Sigmoid colon (tissue), 7 donors: Measurements from ENCODE around the gene GPD1. TPM values are rescaled to one million over a fixed set of nuclear protein-coding genes. Genes with fewer than 3 reads are reported as not detected.

Source experiments
- DNase-seq: peaks from one replicate; pipeline ENCODE4 v3.0.0-alpha.2; 2019
- H3K27ac ChIP-seq, 4 donors: fragments of 200-600 bp; sonication (generic); one replicate each; pipeline ENCODE4 v1.5.1; 2016 to 2019; ENCODE audit warnings: mild to moderate bottlenecking in 1 of 4
- H3K27me3 ChIP-seq, 3 donors: fragments of 200-600 bp; sonication (generic); one replicate each; pipeline ENCODE4 v1.5.1; 2019; ENCODE audit warnings: mild to moderate bottlenecking in 1 of 3
- H3K36me3 ChIP-seq, 4 donors: fragments of 200-600 bp; sonication (generic); one replicate each; pipeline ENCODE4 v1.5.1; 2016 to 2019
- H3K4me1 ChIP-seq, 4 donors: fragments of 200-600 bp; sonication (generic); one replicate each; pipeline ENCODE4 v1.5.1; 2017 to 2019
- H3K4me3 ChIP-seq, 4 donors: fragments of 200-600 bp; sonication (generic); one replicate each; pipeline ENCODE4 v1.5.1; 2017 to 2019; ENCODE audit warnings: mild to moderate bottlenecking in 2 of 4, moderate library complexity in 1 of 4
- H3K9me3 ChIP-seq, 4 donors: fragments of 200-600 bp in 3 of 4; sonication (generic) in 3 of 4; one replicate each; pipeline versions ENCODE4 v1.5.1 to v1.6.1; 2013 to 2019
- EP300 ChIP-seq, 4 donors: sonication (generic); formaldehyde crosslinking; IDR thresholded peaks; one replicate each; pipeline ENCODE4 v1.6.1; 2017; ENCODE audit warnings: antibody characterized with exemption in 4 of 4
- POLR2A ChIP-seq, 2 donors: fragments of 450-650 bp; IDR thresholded peaks; one replicate each; pipeline ENCODE4 v1.6.1; 2016; ENCODE audit warnings: antibody characterized with exemption in 2 of 2, mild to moderate bottlenecking in 2 of 2, moderate library complexity in 2 of 2
- POLR2AphosphoS5 ChIP-seq, 4 donors: sonication (generic); formaldehyde crosslinking; IDR thresholded peaks; one replicate each; pipeline ENCODE4 v1.6.1; 2017; ENCODE audit warnings: antibody characterized with exemption in 4 of 4
- WGBS, 2 donors: extraction: QIAGEN DNeasy Blood & Tissue Kit; methylation state at CpG; one replicate each; pipeline ENCODE4 v1.1.7; 2013; 5-methylcytosine and 5-hydroxymethylcytosine counted together
- intact Hi-C: fragments of 100-400 bp; cut with DNase I; formaldehyde crosslinking; loops from one replicate; pipeline ENCODE4 v1.15.1; 2023
- polyA plus RNA-seq, 3 donors: library from polyadenylated mRNA; stranded (reverse); fragments of 200-250 nt; gene quantifications; one replicate each; pipeline ENCODE4 v1.2.3, GENCODE V29; 2013
- total RNA-seq, 4 donors: library from RNA; depleted of rRNA; stranded (reverse); fragments of >200 nt; gene quantifications; one replicate each; pipeline ENCODE4 v1.1.0, GENCODE V29; 2016
- TF ChIP-seq, protein P1 (sequence below), 4 experiments: fragments of 450-650 bp in 3 of 4; fragments of 200-600 bp in 1 of 4; IDR thresholded peaks; one replicate each; pipeline ENCODE4 v1.5.1; 2016 to 2019; ENCODE audit warnings: antibody characterized with exemption in 4 of 4, mild to moderate bottlenecking in 3 of 4, moderate library complexity in 2 of 4
- donor health status: healthy with polysubstance abuse.
- donor health status: Bipolar disorder and iron deficiency.
- donor health status: healthy.

Gene GPD1
- total and polyA plus RNA-seq, 7 donors, result 0.55 to 59.6 (median 3.0) TPM

DNA sequence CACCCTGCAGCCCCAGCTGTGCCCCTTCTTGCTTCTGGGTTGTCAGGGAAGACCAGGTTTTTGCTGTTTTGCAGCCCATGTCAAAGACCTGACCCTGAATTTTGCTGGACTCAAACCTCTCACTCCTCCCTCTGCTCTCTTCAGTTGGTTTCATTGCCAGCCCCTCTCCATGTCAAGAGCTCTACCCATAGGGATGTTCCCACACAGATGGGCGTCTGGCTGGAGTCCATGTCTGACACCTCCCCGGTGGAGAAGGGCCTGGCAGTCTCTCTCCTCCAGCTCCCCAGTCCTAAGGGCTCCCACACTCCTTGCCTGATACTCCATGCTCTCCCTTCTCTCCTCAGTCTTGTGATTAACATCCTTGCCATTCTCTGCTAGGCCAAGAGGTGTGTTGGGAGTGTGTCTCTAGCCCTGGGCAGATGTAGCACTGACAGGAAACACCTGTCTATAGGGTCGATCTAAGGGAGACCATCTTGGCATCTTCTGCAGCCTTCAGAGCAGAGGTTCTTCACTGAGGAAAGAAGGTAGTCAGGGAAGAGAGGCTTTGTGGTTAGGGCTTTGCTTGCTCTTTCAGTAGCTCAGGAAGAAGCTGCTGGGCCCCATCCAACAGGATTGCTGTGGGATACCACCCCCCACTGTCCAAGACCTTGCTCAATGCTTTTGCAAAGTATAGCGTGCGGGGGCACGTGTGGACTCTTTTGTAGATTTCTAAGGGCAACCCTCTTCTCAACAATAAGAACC, 41.7 kb upstream of the GPD1 start:
- H3K27me3 ChIP-seq, result no peaks in the 10 kb centered on the region
- H3K9me3 ChIP-seq, result no peaks in the 10 kb centered on the region
- peaks cover 0 to 30% (median 16%) of the 10 kb centered on the region in 4 donors for H3K4me1 ChIP-seq
- H3K27ac ChIP-seq, result no peak overlapping the region
- TF ChIP-seq, protein P1, sequence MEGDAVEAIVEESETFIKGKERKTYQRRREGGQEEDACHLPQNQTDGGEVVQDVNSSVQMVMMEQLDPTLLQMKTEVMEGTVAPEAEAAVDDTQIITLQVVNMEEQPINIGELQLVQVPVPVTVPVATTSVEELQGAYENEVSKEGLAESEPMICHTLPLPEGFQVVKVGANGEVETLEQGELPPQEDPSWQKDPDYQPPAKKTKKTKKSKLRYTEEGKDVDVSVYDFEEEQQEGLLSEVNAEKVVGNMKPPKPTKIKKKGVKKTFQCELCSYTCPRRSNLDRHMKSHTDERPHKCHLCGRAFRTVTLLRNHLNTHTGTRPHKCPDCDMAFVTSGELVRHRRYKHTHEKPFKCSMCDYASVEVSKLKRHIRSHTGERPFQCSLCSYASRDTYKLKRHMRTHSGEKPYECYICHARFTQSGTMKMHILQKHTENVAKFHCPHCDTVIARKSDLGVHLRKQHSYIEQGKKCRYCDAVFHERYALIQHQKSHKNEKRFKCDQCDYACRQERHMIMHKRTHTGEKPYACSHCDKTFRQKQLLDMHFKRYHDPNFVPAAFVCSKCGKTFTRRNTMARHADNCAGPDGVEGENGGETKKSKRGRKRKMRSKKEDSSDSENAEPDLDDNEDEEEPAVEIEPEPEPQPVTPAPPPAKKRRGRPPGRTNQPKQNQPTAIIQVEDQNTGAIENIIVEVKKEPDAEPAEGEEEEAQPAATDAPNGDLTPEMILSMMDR (IDR thresholded peaks at IDR 0.05), result no peak
- H3K36me3 ChIP-seq, result peaks cover 0 to 8% (median 0%) of the 10 kb centered on the region in 4 donors
- 66 to 69% methylated on average over 6 of the region's 6 CpGs for WGBS, 2 donors
- intact Hi-C loops, result no loop called here
- DNase-seq, result no peak
- H3K4me3 ChIP-seq, result no peak overlapping the region

DNA sequence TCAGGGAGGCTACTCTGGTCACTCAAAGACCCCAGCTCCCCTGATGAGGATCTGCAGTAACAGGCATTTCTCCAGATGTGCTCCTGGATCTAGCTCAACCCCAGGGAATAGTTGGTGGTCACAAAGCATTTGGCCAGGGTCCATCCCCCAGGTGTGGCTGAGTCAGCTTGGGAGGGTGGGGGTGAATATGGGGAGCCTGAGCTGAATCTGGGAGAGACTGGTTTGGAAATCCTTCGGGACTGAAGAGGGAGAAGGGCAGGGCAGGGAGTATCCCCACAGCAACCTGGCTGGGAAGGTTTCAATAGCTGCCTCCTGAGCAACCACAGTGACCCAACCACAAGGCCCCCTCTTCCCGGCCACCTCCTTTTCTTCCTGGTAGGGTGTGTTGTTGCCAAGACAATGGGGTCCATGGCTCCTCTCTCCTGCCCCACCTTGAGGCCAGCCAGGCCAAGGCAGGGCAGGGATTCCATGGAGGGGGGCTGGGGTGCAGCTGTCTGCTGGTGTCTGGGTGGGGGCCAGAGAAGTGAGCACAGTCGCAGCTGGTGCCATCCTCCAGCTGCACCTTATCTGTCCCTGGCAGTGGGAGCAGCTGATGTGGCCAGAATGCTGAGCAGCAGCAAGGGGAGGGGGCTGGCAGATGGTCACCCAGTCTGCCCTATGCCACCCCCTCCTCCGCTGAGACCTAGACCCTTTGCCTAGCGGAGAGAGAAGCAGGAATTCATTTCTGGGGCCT, 40.9 kb upstream of the GPD1 start:
- no peaks in the 10 kb centered on the region for H3K9me3 ChIP-seq
- intact Hi-C loops, result no loop called here
- no peak overlapping the region for H3K4me3 ChIP-seq
- no peak for DNase-seq
- TF ChIP-seq POLR2AphosphoS5 (IDR thresholded peaks at IDR 0.05) (no peak), EP300 (IDR thresholded peaks at IDR 0.05) (no peak), POLR2A (IDR thresholded peaks at IDR 0.05) (no peak)
- TF ChIP-seq, protein P1 (IDR thresholded peaks at IDR 0.05), result no peak
- no peak overlapping the region for H3K27ac ChIP-seq
- no peaks in the 10 kb centered on the region for H3K27me3 ChIP-seq
- peaks cover 0 to 29% (median 13%) of the 10 kb centered on the region in 4 donors for H3K4me1 ChIP-seq
- peaks cover 0 to 8% (median 0%) of the 10 kb centered on the region in 4 donors for H3K36me3 ChIP-seq
- 63 to 77% methylated on average over 5 of the region's 5 CpGs for WGBS, 2 donors

DNA sequence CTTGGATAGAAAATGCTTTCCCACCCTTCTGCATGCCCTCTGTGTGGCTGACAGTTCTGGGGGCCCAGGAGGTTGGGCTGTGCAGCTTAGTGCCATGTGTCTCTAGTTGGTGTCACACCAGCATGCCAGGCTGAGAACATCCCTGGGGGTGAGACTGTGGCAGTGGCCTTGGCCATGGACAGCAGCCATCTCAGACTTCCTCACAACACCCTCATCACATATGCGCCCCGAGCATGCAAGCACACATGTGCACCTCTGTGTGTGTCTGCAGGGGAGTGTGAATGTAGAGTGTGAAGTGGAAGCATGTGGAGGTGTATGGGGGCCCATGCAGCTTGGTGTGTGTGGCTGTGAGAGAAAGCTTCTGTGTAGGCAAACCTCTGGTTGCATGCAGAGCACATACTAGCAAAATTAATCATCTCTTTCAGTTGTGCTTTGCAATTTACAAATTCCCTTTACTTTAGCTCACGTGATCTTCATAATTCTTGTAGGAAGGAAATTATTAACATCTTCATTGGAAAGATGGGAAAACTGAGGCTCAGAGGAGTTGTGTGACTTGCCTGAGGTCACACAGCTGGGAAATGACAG, 38.0 kb upstream of the GPD1 start:
- peak overlapping the region; percentile 35 to 77 (median 64) for H3K27ac ChIP-seq
- TF ChIP-seq, protein P1 (IDR thresholded peaks at IDR 0.05), result no peak
- TF ChIP-seq EP300 (IDR thresholded peaks at IDR 0.05), result no peak
- TF ChIP-seq POLR2AphosphoS5 (IDR thresholded peaks at IDR 0.05), result no peak
- TF ChIP-seq POLR2A (IDR thresholded peaks at IDR 0.05), result no peak
- WGBS, 2 donors, result 83 to 89% methylated on average over 3 of the region's 3 CpGs
- no peaks in the 10 kb centered on the region for H3K9me3 ChIP-seq
- no peaks in the 10 kb centered on the region for H3K36me3 ChIP-seq
- intact Hi-C loops, result no loop called here
- H3K27me3 ChIP-seq, result no peaks in the 10 kb centered on the region
- H3K4me3 ChIP-seq, result no peak overlapping the region
- H3K4me1 ChIP-seq, result peaks cover 0 to 30% (median 11%) of the 10 kb centered on the region in 4 donors
- DNase-seq, result no peak

DNA sequence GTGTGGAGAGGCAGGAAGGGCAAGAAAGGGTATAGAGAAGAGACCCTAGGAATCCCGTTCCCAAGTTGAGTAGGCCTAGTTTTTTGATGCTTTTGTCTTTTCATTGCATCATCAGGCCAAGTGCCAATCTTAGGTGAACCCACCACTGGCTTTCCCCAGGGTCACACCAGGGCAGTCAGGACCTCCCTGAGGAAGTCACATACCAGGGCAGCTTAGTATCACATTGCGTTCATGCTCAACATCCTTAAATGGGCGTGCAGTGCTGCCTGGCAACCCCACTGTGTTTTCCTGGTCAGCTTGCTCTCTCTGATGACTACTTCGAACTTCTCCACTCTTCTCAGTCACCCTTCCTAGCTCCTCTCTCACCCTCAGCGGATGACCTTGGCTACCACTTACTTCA, 37.4 kb upstream of the GPD1 start:
- intact Hi-C loops, result no loop called here
- no peaks in the 10 kb centered on the region for H3K9me3 ChIP-seq
- WGBS, 2 donors, result 69 to 70% methylated on average over 5 of the region's 5 CpGs
- H3K27ac ChIP-seq, result peak overlapping the region; percentile 37 to 77 (median 64)
- H3K4me3 ChIP-seq, result no peak overlapping the region
- TF ChIP-seq POLR2AphosphoS5 (IDR thresholded peaks at IDR 0.05), result peak in 3 of 4 donors; percentile 29 to 37 (median 37)
- no peak for TF ChIP-seq POLR2A (IDR thresholded peaks at IDR 0.05)
- peaks cover 0 to 30% (median 11%) of the 10 kb centered on the region in 4 donors for H3K4me1 ChIP-seq
- no peaks in the 10 kb centered on the region for H3K27me3 ChIP-seq
- peak; percentile 79 for DNase-seq
- no peaks in the 10 kb centered on the region for H3K36me3 ChIP-seq

DNA sequence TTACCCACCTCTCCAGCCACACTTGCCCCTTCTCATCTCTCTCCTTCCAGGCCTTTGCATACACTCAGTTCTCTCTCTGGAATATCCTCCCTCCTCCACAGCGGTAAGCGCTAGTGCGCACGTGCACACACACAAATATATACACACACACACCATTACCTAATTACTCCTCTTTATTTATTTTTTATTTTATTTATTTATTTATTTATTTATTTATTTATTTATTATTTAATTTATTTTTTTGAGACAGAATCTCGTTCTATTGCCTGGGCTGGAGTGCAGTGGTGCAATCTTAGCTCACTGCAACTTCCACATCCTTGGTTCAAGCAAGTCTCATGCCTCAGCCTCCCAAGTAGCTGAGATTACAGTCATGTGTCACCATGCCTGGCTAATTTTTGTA, 34.7 kb upstream of the GPD1 start:
- H3K27me3 ChIP-seq, result no peaks in the 10 kb centered on the region
- TF ChIP-seq POLR2AphosphoS5 (IDR thresholded peaks at IDR 0.05) (no peak), POLR2A (IDR thresholded peaks at IDR 0.05) (no peak), EP300 (IDR thresholded peaks at IDR 0.05) (no peak)
- TF ChIP-seq, protein P1 (IDR thresholded peaks at IDR 0.05), result no peak
- H3K27ac ChIP-seq, result no peak overlapping the region
- H3K4me1 ChIP-seq, result peaks cover 0 to 30% (median 11%) of the 10 kb centered on the region in 4 donors
- WGBS, 2 donors, result 86 to 95% methylated on average over 5 of the region's 5 CpGs
- intact Hi-C loops, result no loop called here
- DNase-seq, result no peak
- H3K4me3 ChIP-seq, result no peak overlapping the region
- H3K36me3 ChIP-seq, result no peaks in the 10 kb centered on the region
- H3K9me3 ChIP-seq, result no peaks in the 10 kb centered on the region
